ENCODE measurements around the gene RBM14. TPM values are rescaled to one million over a fixed set of nuclear protein-coding genes. Genes with fewer than 3 reads are reported as not detected.
A peak's percentile ranks its signal among the peaks of the same experiment; 100 is the strongest.

The RBM14 gene
- total and polyA plus RNA-seq, 2 donors (not counting 1 experiment from before 2014, with no cell fraction given): 52.4 to 244 TPM

- TF ChIP-seq CTCF (IDR thresholded peaks at IDR 0.05) (no peak), EZH2 (IDR thresholded peaks at IDR 0.05; ENCODE audit: borderline replicate concordance, insufficient read depth, low read depth, low read length, poor library complexity, severe bottlenecking) (no peak)
- H3K9me3 Mint-ChIP-seq (ENCODE audit: insufficient read depth): no peaks in the 10 kb centered on the region
- DNase-seq: no peak
- peak overlapping the region; percentile 94 for H3K4me2 ChIP-seq (replicated peaks; ENCODE audit: low read depth, low read length, poor library complexity, severe bottlenecking)
- intact Hi-C loops (cut with micrococcal nuclease): no loop called here
- H3K27me3 ChIP-seq (replicated peaks in 1 of 4; ENCODE audit: control extremely low read depth in 1 of 4, control insufficient read depth in 3 of 4, insufficient read depth in 4 of 4, low read length in 3 of 4): peaks cover 0 to 22% (median 3%) of the 10 kb centered on the region in 4 experiments
- H3K9ac ChIP-seq (ENCODE audit: low read length): peak overlapping the region; percentile 69
- H3K9me3 ChIP-seq (ENCODE audit: control extremely low read depth in 1 of 3, control insufficient read depth in 2 of 3, insufficient read depth in 1 of 3, low read length in 2 of 3): no peaks in the 10 kb centered on the region
- H3K4me3 ChIP-seq (ENCODE audit: control extremely low read depth in 1 of 5, extremely low read depth in 1 of 5, insufficient read depth in 1 of 5, low read depth in 2 of 5, low read length in 4 of 5): peak overlapping the region in 3 of 5 experiments; percentile 55 to 69 (median 61)
- H3K4me1 Mint-ChIP-seq: peaks cover 10% of the 10 kb centered on the region
- H3K27ac ChIP-seq (ENCODE audit: low read length in 2 of 2): no peak overlapping the region
- WGBS (ENCODE audit: insufficient coverage): 71% methylated on average over 14 of the region's 15 CpGs
- H3K27me3 Mint-ChIP-seq: peaks cover 9% of the 10 kb centered on the region
- no peak for ATAC-seq (ENCODE audit: low read depth)
- ChIA-PET CTCF (interaction anchor here (1.0 to 3.2 kb wide), 6 partner anchors 10 to 241 kb away, joined by 3 to 21 read pairs (median 4); partner anchors contain the start of genes RBM4B and ZDHHC24), POLR2A (interaction anchor here (1.3 kb wide), 1 partner anchor 111 kb away, joined by 3 read pairs; no protein-coding TSS in a partner anchor)
- peak overlapping the region; percentile 50 for H3K27ac Mint-ChIP-seq
- H4K20me1 ChIP-seq (ENCODE audit: control insufficient read depth, insufficient read depth, low read length, poor library complexity, severe bottlenecking): no peaks in the 10 kb centered on the region
- peaks cover 9 to 11% of the 10 kb centered on the region in 2 donors for H3K4me1 ChIP-seq (ENCODE audit: control insufficient read depth in 2 of 2, insufficient read depth in 2 of 2, low read length in 2 of 2)
- no peaks in the 10 kb centered on the region for H3K36me3 ChIP-seq (replicated peaks in 1 of 2; ENCODE audit: control extremely low read depth in 1 of 2, control insufficient read depth in 1 of 2, extremely low read depth in 1 of 2, insufficient read depth in 2 of 2, low read length in 1 of 2)
- H3K4me3 Mint-ChIP-seq: peak overlapping the region; percentile 78
- H3K79me2 ChIP-seq (ENCODE audit: control insufficient read depth, insufficient read depth, low read length): no peaks in the 10 kb centered on the region
- H2AFZ ChIP-seq (ENCODE audit: insufficient read depth, low read depth, low read length, poor library complexity, severe bottlenecking): peak overlapping the region; percentile 91
Observed at GRCh38 chr11:66567787-66568123, 48.7 kb upstream of the RBM14 start.

DNA sequence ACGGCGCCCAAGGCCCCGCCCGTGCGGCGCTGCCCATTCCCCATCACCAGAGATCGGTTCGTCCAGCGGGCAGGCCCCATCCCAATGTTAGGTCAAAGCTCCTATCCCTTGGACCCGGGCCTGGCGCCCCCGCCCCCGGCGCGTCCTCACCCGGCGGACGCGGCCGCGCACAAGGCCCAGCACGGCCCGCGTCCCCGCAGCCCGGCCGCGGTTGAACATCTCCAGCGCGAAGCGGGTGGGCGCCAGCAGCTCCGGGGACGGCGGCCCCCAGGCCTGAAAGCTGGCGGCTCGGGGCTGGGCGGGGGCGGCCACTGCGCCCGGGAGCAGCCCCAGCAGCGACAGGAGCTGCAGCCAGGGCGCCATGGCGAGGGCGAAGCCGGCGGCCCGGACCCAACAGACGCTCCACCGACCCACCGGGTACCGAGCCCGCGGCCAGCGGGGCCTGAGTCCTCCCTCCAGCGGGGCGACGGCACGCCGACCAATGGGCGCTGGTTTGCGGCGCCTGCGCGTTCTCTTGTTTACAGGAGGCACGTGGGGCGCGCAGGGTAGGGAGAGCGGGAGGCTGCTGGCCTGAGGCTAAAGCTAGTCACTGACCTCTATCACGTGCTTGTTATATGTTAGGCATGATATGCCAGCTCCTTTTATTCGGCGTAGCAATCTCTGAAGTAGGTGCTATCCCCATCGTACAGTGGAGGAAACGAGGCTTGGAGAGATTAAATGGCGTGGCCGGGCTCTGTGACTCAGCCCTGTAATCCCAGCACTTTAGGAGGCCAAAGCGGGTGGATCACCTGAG, 48.1 kb upstream of the RBM14 start, which contains the start of gene CTSF:
CTSF (minus strand) TSS at position 483 of the 793 bp plus-strand sequence; CDS start at position 363, 120 bp downstream.
- TF ChIP-seq CTCF (IDR thresholded peaks at IDR 0.05) (no peak), EZH2 (IDR thresholded peaks at IDR 0.05; ENCODE audit: borderline replicate concordance, insufficient read depth, low read depth, low read length, poor library complexity, severe bottlenecking) (no peak)
- H3K4me3 Mint-ChIP-seq: peak within 1 kb of the TSS; percentile 86
- Histone ChIP-seq H3K4me2 (replicated peaks; ENCODE audit: low read depth, low read length, poor library complexity, severe bottlenecking) (peak within 1 kb of the TSS; percentile 94), H3K9me3 (ENCODE audit: control extremely low read depth in 1 of 3, control insufficient read depth in 2 of 3, insufficient read depth in 1 of 3, low read length in 2 of 3) (no peaks in the 10 kb centered on the region), H3K4me1 (ENCODE audit: control insufficient read depth in 2 of 2, insufficient read depth in 2 of 2, low read length in 2 of 2) (peaks cover 9 to 11% of the 10 kb centered on the region in 2 donors), H3K27me3 (replicated peaks in 1 of 4; ENCODE audit: control extremely low read depth in 1 of 4, control insufficient read depth in 3 of 4, insufficient read depth in 4 of 4, low read length in 3 of 4) (peaks cover 0 to 22% (median 3%) of the 10 kb centered on the region in 4 experiments), H3K9ac (ENCODE audit: low read length) (peak within 1 kb of the TSS; percentile 69), H2AFZ (ENCODE audit: insufficient read depth, low read depth, low read length, poor library complexity, severe bottlenecking) (peak within 1 kb of the TSS; percentile 91), H3K36me3 (replicated peaks in 1 of 2; ENCODE audit: control extremely low read depth in 1 of 2, control insufficient read depth in 1 of 2, extremely low read depth in 1 of 2, insufficient read depth in 2 of 2, low read length in 1 of 2) (no peaks in the 10 kb centered on the region), H3K27ac (ENCODE audit: low read length in 2 of 2) (no peak within 1 kb of the TSS), H3K79me2 (ENCODE audit: control insufficient read depth, insufficient read depth, low read length) (no peaks in the 10 kb centered on the region), H4K20me1 (ENCODE audit: control insufficient read depth, insufficient read depth, low read length, poor library complexity, severe bottlenecking) (no peaks in the 10 kb centered on the region), H3K4me3 (ENCODE audit: control extremely low read depth in 1 of 5, extremely low read depth in 1 of 5, insufficient read depth in 1 of 5, low read depth in 2 of 5, low read length in 4 of 5) (peak within 1 kb of the TSS in 4 of 5 experiments; percentile 37 to 69 (median 58))
- intact Hi-C loops (cut with micrococcal nuclease): no loop called here
- H3K4me1 Mint-ChIP-seq: peaks cover 10% of the 10 kb centered on the region
- peak; percentile 74 for DNase-seq
- WGBS (ENCODE audit: insufficient coverage): 8% methylated on average over 77 of the region's 77 CpGs
- ChIA-PET POLR2A (interaction anchor here (1.3 kb wide), 1 partner anchor 110 kb away, joined by 3 read pairs; no protein-coding TSS in a partner anchor), CTCF (interaction anchor here (0.7 to 3.2 kb wide), 7 partner anchors 10 to 161 kb away, joined by 3 to 21 read pairs (median 4); partner anchors contain the start of genes RBM14, RBM4B and ZDHHC24)
- H3K27me3 Mint-ChIP-seq: peaks cover 9% of the 10 kb centered on the region
- H3K9me3 Mint-ChIP-seq (ENCODE audit: insufficient read depth): no peaks in the 10 kb centered on the region
- peak within 1 kb of the TSS; percentile 65 for H3K27ac Mint-ChIP-seq
- ATAC-seq (ENCODE audit: low read depth): peak; percentile 96

Measured in B cell (primary cell).